Activated CD8-positive, alpha-beta memory T cell treated with anti-CD3 and anti-CD28 coated beads for 1 hour (primary cell): ENCODE results near the gene WASF2.
"Not testable (repeated sequence)": the region's sequence is repeated elsewhere in the genome, so short reads cannot be mapped to it uniquely, and the experiment has no call there.

Experiments
- DNase-seq, 2 donors: peaks; one replicate each; pipeline ENCODE4 v3.0.0-alpha.2; 2020; ENCODE audit warnings: low read depth in 1 of 2; ENCODE audit errors: extremely low read depth in 1 of 2

The WASF2 gene

DNA sequence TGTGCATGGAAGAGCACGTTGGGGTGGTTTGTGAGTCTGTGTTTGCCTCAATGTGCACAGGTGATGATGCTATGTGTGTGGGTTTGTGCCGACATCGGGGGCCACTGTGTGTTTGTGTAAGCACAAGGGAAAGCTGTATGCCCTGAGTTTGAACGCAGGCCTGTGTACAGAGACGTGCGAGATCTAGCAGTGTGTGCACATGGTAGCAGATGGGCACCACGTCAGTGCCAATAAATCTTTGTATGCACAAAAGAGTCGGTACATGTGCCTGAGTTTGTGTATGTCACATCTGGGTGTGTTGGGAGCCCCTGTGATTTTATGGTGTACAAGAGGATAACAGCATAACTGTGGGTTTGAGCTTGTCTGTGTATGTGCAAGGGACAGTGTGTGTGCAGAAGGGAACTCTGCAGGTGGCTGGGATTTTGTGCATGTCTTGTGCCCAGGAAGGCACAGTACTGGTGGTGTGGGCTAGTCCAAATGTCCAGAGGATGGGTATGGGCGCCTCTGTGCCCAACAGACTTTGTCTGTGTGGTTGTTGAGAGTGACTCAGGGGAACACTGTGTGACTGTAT, 32.0 kb upstream of the WASF2 start:
- DNase-seq = no peak

DNA sequence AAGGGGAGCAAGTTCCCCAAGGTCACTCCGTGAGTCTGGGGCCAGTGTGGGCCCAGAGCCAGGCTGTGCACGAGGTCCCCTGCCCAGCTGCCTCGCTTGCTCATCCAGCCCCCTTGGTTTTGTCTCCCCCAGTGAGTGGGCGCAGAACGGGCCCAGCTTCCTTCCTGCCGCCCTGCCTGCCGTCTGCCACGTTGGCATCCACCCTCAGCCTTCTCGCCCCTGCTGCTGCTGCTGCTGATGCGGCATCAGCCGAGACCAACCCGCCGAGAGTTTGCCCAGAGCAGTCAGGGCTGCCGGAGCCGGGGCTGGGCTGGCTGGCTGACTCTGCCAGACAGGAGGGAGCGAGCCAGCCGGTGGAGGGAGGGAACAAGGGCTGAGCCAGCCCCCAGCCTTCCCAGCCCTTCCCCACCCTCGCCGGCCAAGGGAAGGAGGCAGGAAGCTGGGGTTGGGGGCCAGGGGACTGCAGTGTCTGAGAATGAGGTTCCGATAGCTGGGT, 31.4 kb upstream of the WASF2 start:
- DNase-seq = peak; percentile 16 to 39

DNA sequence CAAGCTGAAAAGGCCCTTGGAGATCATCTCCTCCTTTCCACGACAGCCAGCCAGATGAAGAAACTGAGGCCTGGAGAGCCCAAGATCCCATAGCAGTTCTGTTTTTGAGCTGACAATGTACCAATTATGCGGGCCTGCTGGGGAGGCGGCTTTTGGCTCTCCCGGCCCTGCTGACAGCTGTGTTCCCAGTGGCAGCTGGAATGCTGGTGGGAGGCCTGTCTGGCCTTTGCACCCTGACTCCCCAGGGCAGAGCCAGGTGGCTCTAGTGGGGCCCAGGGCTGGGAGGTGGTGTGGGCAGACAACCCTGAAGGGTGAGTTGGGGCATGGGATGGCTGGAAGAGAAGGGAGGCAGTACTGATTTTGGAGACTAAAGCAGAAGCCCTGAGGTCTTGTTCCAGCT, 30.7 kb upstream of the WASF2 start:
- no peak for DNase-seq

DNA sequence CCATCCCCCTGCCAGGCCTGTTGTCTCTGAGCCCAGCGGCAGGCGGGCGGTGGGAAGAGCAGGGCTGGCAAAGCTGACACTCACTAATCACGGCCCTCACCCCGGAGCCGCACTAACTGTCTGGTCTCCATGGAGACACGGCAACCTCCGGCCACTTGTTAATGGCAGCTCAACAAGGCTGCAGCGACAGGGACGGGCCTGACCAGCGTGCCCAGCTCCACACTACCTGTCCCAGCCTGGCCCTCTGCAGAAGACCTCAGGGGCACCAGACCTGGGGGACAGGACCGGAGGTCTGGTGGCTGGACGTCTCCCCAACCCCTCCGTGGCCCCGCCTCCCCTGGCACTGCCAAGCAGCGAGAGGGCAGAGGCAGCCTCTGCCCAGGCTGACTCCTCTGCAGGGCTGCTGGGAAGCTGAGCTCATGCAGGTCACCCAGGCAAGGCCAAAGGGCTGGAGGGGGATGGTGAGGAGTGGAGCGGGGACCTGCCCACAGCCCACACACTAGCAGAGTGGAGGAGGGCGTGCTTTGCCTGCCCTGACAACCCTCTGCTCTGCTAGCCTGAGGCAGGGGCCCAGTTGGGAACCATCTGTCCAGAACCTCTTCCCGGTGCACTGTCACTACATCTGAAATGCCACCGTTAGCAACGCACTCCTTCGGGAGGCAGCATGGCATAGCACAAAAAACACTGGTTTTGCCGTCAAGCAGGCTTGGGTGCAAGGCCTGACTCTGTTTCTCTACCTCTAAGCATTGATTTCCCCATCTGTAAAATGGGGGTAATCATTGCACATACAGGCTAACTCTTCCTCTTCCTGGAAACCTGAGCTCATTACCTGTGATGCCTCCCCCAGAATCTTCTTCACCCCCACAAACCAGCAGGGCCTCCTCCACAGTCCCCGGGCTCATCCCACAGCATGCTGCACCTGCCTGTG, 29.6 kb upstream of the WASF2 start:
- DNase-seq = no peak

DNA sequence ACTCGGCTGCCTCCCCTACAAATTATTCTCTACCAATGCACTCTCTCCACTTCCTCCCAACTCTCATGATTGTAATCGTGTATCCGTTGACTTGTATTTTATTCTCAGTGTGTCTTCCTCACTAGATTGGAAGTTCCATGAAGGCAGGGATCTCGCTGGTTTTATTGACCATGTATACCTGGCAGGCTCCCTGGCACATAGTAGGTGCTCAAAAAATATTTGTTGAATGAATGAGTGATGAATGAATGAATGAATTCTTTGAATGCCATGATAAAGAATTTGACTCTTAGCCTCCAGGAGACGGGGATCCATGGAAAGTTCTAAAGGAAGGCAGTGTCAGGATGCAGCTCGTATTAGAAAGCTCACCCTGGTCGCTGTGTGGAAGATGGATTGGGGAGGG, 28.8 kb upstream of the WASF2 start:
- no peak for DNase-seq

DNA sequence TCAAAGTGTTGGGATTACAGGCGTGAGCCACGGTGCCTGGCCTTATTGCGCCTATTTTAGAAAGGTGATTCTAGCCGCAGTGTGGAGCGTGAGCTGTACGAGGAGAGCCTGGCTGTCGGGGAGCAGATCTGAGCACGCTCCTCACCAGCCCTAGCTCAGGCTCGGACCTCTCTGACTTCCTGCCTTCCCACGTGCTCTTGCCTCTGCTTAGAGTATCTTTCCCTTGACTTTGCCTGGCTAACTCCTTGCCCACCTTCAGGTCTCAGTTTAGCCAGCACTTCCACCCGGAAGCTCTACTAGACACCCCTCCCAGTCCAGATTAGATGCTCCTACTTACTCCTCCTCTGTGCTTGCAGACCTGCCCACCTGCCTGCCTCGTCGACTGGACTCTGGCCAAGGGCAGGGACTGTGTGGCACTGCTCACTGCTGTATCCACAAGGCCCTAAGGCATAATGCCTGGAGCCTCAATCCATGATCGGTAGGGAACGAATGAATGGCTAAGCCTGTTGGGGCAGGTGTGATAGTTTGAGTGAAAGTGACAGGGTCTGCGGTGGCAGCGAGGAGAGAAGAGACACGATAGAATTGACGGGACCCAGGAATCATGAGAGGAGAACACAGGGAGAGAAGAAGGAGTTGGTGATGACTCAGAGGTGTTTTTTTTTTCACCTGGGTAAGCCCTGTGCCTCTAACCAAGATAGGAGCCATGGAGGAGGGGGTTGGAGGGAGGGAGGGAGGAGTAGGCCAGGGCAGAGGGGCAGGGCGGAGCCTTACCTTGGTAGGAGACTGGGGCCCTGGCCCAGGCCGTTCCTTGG, 28.1 kb upstream of the WASF2 start:
- no peak for DNase-seq

DNA sequence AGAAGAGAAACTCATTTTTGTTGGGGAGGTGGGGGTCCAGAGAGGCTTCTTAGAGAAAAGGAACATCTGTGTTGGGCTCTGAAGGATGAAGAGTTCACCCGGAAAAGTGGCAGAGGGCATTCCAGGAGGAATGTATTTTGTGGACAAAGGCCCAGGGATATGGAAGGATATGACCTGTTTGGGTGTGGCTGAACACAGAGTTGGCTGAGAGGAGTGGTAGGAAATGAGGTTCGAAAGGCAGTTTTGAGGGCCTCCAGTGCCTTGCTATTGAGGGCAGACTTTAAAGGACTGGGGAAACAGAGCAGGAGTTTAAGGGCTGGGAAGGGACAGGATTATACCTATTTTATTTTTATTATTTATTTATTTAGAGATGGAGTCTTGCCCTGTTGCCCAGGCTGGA, 27.3 kb upstream of the WASF2 start:
- DNase-seq = no peak

DNA sequence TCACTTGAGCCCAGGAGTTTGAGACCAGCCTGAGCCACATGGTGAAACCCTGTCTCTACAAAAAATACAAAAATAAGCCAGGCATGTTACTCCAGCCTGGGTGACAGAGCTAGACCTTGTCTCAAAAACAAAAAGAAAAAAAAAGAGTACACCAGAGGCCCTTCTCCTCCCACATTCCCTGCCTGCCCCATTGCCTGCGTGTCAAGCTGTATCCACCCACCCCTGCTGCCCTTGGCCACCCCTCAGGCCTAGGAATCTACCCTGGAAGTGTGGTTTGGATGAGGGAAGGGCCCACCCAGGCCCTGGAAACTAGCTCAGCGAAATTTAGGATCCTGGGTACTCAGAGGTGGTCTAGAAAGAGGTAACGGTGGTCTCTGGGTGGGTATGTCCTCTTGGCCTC, 25.7 kb upstream of the WASF2 start:
- DNase-seq = no peak

DNA sequence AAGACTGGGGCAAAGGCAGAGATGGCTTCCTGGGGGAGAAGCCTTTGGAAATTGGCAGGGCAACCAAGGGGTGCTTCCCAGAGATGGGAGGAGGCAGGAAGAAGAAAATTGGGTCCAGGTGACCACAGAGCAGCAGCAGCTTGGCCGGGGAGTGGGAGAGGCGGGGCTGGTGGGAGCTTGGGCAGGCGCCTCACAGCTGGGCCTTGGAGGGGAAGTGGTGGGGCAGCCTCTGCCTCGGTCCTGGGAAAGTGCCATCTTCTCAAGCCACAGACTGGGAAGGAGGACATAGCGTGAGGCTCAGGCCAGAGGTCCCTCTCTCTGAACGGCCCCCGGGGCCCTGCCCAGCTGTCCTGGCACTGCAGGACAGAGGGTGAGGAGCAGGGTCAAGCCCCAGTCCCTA, 24.0 kb upstream of the WASF2 start:
- no peak for DNase-seq

DNA sequence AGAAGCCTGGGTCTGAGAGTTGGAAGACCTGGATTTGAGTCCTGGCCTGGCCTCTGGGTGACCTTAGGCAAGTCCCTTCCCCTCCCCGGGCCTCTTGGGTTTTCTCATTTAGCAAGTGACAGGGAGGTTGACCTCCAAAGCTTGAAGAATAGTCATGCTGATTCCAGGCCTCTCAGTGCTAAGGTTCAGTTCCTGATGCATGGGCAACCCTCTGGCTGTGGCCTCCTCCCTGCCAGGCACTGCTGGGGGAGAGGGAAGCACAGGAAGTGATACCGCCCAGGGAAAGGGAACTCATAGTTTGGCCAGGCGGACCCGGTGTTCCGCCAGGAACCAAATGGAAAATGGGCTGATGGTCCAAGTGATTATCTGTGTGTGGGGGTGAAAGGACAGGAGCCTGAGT, 23.6 kb upstream of the WASF2 start:
- no peak for DNase-seq

DNA sequence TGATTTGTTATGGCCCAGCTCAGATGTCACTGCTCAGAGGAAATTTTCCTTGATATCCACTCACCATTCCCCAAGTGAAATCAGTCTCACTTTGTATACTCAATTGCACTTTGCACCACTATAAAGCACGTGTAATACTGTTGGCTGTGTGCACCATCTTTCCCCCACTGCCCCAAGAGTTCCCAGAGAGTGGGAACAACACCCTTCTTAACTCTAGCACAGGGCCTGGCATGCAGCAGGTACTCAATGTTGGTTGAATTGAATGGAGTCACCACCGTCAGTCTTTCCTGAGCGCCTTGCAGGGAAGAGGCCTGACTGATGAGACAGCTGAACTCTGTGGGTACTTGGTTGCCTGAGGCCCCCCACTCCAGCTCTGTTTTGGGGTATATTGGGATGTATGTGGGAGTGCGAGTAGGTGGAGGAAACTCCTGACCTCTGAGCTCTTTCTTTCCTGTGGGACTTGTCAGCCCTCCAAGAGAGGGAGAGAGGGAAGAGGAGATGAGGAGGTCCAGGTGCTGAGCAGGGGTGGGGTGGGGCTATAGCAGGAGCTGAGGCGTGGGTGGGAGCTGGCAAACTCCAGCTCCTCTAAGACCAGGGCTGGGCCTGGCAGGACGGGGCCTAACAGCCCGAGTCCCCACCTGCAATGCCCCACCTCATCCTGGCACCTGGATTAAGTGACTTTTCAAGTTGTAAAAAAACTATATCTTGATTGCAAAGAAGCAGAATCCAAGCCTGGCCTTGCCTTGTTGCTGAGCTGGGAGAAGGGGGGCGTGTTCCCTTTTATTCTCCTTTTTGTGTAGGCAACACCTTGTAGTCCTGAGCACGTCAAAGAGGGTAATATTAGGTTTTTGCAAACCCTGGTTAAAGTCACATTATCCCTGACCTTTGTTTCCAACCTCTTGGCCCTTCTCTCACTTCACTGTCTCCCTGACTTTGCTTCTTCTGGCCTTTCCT, 19.4 kb upstream of the WASF2 start:
- no peak for DNase-seq

DNA sequence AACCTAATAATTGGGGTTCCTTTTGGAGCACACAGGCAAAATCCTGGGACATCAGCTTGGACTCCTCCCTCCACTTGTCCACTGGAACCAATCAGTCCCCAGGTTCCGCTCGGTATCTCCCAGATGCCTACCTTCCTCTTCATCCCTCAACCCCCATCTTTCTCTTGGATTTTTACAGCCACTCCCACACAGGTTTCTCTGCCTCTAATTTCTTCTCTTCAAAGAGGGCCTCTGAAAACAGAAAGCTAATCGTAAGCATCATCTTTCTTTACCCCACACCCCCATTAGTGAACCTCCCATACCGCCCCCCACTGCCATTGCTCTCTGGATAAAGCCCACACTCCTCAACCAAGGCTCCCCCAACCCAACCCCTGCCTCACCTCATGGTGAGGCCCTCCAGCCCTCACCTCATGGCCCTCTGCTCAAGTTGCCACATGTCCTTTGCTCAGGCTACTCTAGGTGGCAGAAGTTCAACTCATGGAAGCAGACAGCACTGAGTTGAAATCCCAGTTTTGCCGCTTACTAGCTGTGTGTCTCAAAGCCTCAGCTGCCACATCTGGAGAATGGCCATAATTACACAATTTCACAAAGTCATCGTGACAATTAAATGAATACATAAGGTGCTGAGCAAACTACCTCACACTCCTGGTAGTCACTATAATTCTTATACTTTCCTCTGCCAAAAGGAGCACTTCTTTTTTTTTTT, 18.1 kb upstream of the WASF2 start:
- DNase-seq = no peak

DNA sequence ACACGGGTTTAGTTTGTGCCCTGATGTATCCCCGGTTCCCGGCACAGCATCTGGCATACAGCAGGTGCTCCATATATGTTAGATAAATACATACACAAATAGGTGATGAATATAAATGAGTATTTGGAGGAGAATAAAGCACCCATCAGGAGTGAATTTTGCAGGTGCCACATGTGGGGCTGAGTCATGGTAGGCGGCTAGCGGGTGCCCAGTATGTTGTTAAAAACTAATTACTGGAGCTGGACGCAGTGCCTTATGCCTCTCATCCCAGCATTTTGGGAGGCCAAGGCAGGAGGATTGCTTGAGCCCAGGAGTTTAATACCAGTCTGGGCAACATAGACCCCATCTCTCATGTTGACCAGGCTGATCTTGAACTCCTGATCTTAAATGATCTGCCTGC, 16.7 kb upstream of the WASF2 start:
- DNase-seq = no peak

DNA sequence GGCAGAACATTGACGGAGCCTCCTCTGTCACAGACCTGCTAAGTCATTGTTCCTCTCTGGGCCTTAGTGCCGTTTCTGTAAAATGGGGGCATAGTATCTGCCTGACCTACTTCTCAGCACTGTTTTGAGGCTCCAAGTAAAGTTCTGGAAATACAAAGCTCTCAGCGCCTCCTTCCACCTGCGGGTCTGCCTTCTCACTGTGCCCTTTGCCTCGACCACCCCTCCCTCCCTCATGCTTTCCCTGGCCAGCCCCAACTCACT, 15.4 kb upstream of the WASF2 start:
- no peak for DNase-seq

DNA sequence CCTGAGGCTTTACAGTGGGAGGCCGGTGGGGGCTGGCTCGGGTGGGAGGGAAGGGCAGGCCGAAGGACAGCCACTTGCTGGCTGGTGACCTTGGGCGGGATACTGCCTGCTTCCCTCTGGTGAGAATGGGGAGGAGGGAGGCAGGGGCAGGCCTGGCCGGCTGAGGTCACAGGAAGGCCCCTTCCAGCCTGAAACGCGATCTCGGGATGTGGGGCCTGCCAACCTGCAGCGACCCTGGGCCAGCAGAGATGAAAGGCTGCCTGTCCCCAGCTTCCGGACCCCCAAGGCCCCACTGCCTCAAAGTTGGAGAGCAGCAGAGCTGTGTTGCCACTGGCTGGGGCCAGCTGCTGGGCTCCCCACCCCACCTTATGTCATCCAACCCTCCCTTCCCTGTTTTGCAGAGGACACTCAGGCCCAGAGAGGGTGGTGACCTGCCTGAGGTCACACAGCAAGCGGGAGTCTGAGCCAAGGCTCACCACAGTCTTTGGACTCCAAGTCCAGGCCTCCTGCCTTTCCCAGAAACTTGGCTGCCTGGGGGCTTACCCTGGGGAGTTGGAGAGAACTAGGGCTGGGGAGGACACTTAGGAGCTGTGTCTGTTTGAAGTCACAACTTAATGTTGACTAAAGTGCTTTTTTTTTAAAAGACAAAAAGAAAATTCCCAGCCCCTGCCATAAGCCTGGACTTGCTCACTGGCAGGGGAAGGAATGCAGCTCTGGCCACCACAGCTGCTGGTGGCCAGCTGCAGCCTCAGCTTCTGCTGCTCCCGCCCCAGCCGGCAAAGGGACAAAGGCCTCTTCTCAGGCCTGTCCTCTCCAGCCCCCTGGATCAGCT, 14.8 kb upstream of the WASF2 start:
- no peak for DNase-seq

DNA sequence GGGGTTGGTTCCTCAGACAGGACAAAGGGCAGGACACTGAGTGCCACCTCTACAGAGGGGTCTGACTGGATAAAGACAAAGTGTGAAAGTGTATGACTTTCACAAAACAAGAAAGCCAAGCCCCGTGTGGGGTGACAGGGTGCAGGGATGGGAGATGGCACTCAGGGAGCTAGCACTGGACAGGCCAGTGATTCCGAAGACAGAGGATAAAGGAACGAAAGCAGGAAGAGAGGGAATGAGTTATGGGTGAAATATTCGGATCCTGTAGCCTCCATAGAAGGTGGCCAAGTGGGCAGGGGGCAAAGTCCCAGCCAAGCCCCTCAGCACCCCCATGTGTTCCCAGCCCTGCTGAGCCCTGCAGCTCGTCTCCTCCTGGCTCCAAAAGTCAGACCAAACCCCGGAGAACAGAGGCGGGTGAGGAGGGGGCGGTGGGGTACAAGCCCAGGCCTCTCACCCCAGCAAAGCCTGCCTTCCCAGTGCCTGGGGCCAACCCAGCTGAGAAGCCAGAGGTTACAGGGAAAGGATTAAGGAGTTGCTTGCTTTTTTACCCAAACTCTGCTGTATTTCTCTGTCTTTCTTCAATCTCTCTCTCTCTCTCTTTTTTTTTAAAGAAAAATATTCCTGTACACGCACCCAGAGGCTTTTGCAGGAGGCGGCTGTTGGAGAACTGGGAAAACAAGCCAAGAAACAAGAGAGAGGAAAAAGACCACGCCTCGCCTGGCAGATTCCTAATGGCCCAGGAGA, 14.0 kb upstream of the WASF2 start:
- DNase-seq = no peak

DNA sequence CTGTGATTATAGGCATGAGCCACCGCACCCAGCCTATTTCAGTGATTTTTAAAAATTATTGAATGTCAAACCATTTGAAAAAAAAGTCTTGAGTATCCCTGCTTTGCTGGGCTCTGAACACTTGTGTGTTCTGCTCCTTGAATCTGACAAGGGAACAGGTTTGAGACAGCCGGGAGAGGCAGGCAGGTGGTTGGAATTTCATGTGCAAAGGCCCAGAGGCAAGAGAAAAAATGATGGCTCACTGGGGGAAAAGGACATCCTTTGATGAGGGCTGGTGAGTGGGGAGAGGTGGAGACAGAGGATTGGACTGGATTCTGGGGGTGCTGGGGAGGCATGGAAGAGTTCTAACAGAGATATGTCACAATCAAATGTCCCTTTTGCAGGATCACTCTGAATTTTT, 13.1 kb upstream of the WASF2 start:
- DNase-seq = no peak

DNA sequence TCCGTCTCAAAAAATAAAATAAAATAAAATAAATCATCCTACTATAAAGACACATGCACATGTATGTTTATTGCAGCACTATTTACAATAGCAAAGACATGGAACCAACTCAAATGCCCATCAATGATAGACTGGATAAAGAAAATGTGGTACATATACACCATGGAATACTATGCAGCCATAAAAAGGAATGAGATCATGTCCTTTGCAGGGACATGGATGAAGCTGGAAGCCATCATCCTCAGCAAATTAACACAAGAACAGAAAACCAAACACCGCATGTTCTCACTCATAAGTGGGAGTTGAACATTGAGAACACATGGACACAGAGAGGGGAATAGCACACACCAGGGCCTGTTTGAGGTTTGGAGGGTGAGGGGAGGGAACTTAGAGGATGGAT, 11.2 kb upstream of the WASF2 start:
- DNase-seq = not testable (repeated sequence)

DNA sequence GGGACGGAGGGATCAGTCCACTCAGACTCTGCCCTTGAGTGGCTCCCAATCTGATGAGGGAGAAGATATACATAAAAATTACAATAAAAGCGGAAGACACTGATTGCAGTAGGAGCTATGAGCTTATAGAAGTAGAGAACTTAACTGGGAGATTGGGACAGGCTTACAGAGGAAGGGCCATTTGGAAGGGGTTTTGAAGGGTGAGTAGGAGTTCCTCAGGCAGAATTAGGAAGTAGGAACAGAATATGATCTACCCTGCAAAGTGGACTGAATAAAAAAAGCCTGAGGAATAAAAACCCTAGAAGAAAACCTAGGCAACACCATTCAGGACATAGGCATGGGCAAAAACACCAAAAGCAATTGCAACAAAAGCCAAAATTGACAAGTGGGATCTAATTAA, 9.2 kb upstream of the WASF2 start:
- DNase-seq = no peak
